Chondrocyte (in vitro differentiated cells): Measurements from ENCODE around the gene MROH2B. TPM values are rescaled to one million over a fixed set of nuclear protein-coding genes. Genes with fewer than 3 reads are reported as not detected.

ENCODE experiments used
- DNase-seq: peaks from one replicate; pipeline ENCODE4 v3.0.0; 2021; ENCODE audit warnings: mixed read lengths, low spot score
- H3K27ac Mint-ChIP-seq: one replicate; pipeline ENCODE4 v1.8.0; 2021; ENCODE audit warnings: mild to moderate bottlenecking, moderate library complexity, mixed read lengths; ENCODE audit not compliant: unreplicated experiment
- H3K27me3 Mint-ChIP-seq: 2 replicates; pipeline ENCODE4 v1.8.0; 2021; ENCODE audit warnings: low read depth, mixed read lengths
- H3K36me3 Mint-ChIP-seq: 2 replicates; pipeline ENCODE4 v1.8.0; 2021; ENCODE audit warnings: low read depth, mixed read lengths
- H3K4me1 Mint-ChIP-seq: 2 replicates; pipeline ENCODE4 v1.8.0; 2021; ENCODE audit warnings: low read depth, mild to moderate bottlenecking, mixed read lengths
- H3K4me3 Mint-ChIP-seq: one replicate; pipeline ENCODE4 v1.8.0; 2021; ENCODE audit warnings: mild to moderate bottlenecking, moderate library complexity, mixed read lengths; ENCODE audit not compliant: unreplicated experiment
- H3K9me3 Mint-ChIP-seq: 2 replicates; pipeline ENCODE4 v1.8.0; 2021; ENCODE audit warnings: low read depth, mixed read lengths
- CTCF ChIP-seq: fragments of 200-600 bp; sonication (generic); IDR thresholded peaks from 2 replicates; pipeline ENCODE4 v1.5.0; 2021; ENCODE audit warnings: antibody characterized with exemption, mild to moderate bottlenecking, moderate library complexity
- total RNA-seq: library from RNA; stranded (reverse); gene quantifications from 3 replicates; pipeline ENCODE4 v1.2.1, GENCODE V29; 2021

The MROH2B gene
- total RNA-seq, 1 donor from 2014 or later: not detected

GRCh38 chr5:41065691-41066335, 5.3 kb downstream of the MROH2B start:
- H3K4me3 Mint-ChIP-seq: no peak overlapping the region
- TF ChIP-seq CTCF: no peak
- no peak for DNase-seq
- no peak overlapping the region for H3K27ac Mint-ChIP-seq
- H3K27me3 Mint-ChIP-seq: no peaks in the 10 kb centered on the region
- H3K9me3 Mint-ChIP-seq: no peaks in the 10 kb centered on the region
- no peaks in the 10 kb centered on the region for H3K36me3 Mint-ChIP-seq
- no peaks in the 10 kb centered on the region for H3K4me1 Mint-ChIP-seq

DNA sequence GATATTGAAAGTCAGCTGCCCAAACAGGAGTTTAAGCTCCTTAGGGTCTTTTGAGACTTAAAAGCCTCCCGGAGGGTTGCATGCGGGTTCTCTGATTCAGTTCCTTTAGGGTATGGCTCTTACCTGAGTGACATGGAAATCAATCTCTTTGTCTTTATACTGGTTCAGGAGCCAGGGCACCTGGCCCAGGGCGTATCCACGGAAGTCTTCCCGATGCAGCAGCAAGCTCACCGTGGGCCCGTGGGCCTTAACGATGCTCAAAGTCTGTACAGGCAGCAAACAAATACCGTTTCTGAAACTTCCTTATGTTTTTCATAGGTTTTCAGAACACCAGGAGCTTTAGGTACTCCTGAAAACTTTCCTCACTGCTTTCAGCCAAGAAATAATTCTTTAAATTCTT, 13.2 kb downstream of the MROH2B start:
- peaks cover 2% of the 10 kb centered on the region for H3K9me3 Mint-ChIP-seq
- H3K27ac Mint-ChIP-seq: no peak overlapping the region
- H3K4me3 Mint-ChIP-seq: no peak overlapping the region
- no peak for DNase-seq
- no peaks in the 10 kb centered on the region for H3K36me3 Mint-ChIP-seq
- TF ChIP-seq CTCF: no peak
- H3K27me3 Mint-ChIP-seq: no peaks in the 10 kb centered on the region
- no peaks in the 10 kb centered on the region for H3K4me1 Mint-ChIP-seq

- Mint-ChIP-seq H3K27me3 (no peaks in the 10 kb centered on the region), H3K36me3 (no peaks in the 10 kb centered on the region), H3K27ac (no peak overlapping the region), H3K9me3 (peaks cover 2% of the 10 kb centered on the region), H3K4me3 (no peak overlapping the region), H3K4me1 (no peaks in the 10 kb centered on the region)
- no peak for TF ChIP-seq CTCF
- no peak for DNase-seq
Observed at GRCh38 chr5:41057231-41057630, 13.9 kb downstream of the MROH2B start.

DNA sequence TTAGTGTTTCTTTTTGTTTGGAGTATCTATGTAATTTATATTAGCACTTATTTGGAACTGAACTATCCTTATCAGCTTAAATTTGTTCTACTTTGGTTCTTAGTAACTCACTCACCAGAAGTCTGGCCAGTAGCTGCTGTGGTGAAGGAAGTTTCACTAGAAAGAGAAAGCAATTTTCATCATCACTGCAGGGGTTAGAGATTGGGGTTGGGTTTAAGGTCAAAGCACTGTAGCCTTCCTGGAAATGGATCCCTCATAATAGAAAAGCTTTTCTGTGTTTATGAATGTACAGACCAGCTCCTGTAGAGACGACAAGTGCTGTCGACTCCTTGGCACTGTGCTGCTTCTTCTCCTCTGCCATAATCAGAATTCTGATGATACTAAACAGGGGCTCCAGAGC, 22.2 kb downstream of the MROH2B start:
- H3K4me3 Mint-ChIP-seq: no peak overlapping the region
- H3K27me3 Mint-ChIP-seq: peaks cover 10% of the 10 kb centered on the region
- no peaks in the 10 kb centered on the region for H3K9me3 Mint-ChIP-seq
- H3K27ac Mint-ChIP-seq: no peak overlapping the region
- no peaks in the 10 kb centered on the region for H3K4me1 Mint-ChIP-seq
- H3K36me3 Mint-ChIP-seq: no peaks in the 10 kb centered on the region
- TF ChIP-seq CTCF: no peak
- no peak for DNase-seq

GRCh38 chr5:41043109-41043747, 27.9 kb downstream of the MROH2B start:
- no peak for TF ChIP-seq CTCF
- Mint-ChIP-seq H3K36me3 (no peaks in the 10 kb centered on the region), H3K4me1 (no peaks in the 10 kb centered on the region), H3K27ac (no peak overlapping the region), H3K27me3 (peaks cover 10% of the 10 kb centered on the region), H3K9me3 (no peaks in the 10 kb centered on the region), H3K4me3 (no peak overlapping the region)
- no peak for DNase-seq
